OCI-M1 (cell line): ENCODE measurements around the gene FAH.

Experiments
- DNase-seq: peaks from one replicate; lab custom pipeline; 2025; lab: John Stamatoyannopoulos, UW

The FAH gene

DNA sequence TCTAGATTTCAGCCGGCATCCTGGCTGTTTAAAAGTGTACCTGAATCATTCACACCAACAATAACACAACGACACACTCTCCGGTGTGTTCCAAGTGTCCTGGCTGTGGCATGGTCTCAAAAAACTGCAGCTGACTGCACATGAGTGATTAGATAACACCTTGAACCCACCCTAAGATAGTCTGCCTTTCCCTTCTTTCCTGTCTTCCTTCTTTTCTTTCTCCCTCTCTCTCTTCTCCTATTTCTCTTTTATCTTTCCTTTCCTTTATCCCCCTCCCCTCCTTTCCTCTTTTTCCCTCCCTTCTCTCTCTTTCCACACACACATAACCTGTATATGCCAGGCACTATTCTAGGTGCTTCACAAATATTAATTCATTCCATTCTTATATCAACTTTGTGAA is 1.2 kb upstream of the FAH start:
- DNase-seq, result peak; percentile 27

DNA sequence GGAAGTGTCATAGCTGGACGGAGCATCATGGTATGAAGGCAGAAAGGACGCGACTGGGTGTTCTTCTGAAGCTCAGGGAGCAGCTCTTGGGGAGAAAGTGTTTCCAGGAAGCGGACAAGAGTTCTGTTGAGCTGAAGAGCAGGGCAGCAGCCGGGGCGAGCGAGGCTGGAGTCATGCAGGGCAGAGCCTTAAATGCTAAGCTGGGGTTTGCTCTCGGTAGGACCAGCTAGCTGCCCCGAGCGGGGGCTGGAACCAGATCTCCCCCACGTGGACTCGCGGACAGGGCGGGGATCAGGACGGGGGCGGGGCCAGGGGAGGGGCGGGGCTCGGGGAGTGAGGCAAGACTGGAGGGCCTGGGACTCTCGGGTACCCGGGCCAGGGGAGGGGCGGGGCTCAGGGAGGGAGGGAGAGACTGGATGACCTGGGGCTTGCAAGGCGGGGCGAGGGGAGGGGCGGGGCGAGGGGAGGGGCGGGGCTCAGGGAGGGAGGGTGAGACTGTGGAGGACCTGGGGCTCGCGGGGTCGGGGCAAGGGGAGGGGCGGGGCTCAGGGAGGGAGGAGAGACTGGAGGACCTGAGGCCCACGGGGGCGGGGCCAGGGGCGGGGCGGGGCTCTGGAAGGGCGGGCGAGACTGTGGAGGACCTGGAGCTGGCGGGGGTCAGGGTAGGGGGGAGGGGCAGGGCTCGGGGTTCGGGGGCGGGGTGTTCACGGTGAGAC is 461 bp upstream of the FAH start:
- peak; percentile 93 for DNase-seq

DNA sequence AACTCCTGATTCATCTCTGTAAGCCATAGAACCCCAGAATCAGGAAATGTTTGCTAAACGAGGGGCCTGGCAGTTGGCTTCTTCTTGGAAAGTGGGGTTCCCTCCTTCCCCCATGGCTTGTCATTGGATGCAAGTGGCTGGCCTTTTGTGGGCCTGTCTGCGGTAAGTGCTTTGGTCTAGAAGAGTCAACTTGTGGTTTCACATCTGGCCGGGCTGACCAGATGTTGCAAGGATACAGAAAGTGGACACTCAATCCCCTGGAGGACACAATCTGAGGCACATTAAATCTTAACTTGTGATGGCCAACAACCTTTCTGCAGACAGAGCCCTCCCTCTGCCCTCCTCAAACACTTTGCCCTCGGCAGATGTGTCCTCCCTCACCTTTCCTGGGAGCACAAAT is 1.1 kb downstream of the FAH start:
- DNase-seq, result peak; percentile 80

DNA sequence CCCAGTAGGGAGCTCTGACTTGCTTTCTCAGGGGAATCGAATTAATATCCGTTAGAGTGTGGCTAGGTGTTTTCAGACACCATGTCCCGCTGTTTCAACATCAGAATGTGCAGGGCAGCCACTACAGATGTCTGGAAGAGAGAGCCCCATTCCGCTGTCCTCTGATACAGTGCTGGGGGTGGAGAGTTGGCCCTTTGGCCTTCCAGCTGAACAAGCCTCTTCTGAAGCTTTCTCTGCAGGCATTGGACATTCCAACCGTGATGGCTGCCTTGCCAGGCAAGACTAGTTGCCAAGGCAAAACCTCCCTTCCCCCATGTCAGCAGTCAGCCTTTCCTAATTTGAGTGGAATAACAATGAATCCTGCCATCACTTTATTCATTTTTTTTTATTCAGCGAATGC is 1.5 kb downstream of the FAH start:
- DNase-seq, result peak; percentile 45

DNA sequence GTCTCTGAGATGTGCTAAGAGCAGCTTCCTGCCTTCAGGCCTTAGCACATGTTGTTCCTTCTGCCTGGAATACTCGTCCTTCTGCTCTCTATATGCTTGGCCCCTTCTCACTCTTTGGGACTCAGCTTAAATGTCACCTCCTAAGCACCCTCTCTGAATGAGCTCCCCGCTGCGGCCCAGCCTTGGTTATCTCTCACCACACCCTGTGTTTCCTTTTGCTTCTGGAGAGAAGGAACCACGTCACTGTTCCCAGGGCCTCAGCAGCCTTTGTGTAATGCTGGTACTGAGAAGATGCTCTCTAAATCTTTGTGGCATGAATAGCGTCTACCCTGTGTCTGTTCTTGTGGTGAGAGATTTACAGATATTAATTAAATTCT is 2.2 kb downstream of the FAH start:
- DNase-seq, result no peak

DNA sequence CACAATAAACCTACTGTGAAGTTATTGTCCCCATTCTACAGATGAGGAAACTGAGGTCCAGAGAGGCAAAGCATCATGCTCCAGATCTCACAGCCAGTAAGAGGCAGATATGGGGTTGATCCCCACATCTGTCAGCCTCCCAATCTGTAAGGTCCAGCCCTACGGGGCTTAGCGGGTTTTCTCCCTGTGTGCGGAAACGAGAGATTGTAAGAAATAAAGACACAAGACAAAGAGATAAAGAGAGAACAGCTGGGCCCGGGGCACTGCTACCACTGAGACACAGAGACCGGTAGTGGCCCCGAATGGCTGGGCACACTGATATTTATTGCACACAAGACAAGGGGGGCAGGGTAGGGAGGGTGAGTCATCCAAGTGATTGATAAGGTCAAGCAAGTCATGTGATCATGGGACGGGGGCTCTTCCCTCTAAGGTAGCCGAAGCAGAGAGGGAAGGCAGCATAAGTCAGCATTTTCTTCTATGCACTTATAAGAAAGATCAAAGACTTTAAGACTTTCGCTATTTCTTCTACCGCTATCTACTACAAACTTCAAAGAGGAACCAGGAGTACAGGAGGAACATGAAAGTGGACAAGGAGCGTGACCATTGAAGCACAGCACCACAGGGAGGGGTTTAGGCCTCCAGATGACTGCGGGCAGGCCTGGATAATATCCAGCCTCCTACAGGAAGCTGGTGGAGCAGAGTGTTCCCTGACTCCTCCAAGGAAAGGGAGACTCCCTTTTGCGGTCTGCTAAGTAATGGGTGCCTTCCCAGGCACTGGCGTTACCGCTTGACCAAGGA is 2.8 kb downstream of the FAH start:
- DNase-seq, result peak; percentile 97

DNA sequence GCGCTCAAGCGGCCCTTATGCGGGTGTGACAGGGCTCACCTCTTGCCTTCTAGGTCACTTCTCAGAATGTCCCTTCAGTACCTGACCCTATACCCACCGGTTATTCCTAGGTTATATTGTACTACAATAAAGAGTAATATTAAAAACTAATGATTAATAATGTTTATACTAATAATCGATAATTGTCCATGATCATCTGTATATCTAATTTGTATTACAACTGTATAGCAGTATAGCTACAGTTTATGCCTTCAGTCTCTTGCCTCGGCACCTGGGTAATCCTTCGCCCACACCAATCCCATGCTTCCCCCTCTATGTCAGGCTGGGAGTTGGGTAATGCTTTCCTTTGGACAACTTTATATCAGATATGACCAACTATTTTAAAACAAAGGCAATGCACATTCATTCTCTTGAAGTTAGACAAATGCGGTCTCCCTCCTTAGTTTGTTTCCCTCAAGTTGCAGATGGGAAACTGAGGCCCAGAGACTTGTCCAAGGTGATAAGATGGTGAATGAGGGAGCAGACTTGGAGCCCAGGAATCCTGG is 3.4 kb downstream of the FAH start:
- no peak for DNase-seq

- no peak for DNase-seq
Observed at GRCh38 chr15:80157215-80157614, 4.4 kb downstream of the FAH start.

DNA sequence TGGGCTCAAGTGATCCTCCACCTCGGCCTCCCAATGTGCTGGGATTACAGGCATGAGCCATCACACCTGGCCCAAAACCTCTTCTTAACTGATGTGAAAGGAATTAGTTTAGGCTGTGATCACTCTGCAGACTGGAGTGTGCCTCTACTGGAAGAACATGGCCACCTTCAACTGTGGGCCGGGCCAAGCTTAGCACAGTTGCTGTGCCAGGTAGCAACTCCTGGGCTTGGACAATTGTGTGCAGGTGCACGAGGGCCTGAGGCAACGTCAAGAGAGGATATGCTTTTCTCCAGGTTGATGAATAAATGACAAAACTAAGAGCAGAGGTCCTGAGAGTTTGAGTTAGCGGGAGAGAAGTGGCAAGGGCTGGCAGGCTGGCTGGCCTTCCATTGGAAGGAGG is 6.5 kb downstream of the FAH start:
- no peak for DNase-seq

DNA sequence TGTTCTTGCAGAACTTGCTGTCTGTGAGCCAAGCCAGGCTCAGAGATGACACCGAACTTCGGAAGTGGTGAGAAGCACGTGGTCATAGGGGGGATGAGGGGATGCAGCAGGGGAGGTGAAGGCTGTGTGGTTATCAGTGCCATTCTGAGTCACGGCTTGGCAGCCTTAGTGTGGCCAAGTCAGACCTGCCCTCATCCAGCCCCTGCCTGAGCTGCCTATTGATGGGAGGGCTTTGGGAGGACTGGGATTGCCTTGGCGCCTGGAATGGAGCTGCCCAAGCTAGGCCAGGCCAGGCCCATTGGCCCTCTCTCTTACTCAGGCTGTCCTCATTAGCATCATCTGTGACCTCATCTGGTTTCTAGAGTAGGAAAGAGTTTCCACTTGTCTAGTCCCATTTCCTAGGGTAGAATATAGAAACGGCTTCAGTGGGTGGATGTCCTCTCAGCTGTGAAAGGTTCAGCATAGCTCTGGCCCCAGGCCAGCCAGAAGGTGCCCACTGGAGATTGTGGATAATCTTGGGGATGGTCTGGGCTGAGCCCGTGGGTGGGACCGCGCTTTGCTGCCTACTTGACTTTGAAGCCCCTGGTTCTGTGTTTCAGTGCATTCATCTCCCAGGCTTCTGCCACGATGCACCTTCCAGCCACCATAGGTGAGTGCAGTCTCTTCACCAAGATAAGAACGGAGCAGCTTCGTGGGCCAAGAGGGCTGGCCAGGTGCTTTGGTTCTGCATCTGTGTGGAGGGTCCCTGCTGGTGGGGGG is 7.2 kb downstream of the FAH start:
- DNase-seq, result no peak

DNA sequence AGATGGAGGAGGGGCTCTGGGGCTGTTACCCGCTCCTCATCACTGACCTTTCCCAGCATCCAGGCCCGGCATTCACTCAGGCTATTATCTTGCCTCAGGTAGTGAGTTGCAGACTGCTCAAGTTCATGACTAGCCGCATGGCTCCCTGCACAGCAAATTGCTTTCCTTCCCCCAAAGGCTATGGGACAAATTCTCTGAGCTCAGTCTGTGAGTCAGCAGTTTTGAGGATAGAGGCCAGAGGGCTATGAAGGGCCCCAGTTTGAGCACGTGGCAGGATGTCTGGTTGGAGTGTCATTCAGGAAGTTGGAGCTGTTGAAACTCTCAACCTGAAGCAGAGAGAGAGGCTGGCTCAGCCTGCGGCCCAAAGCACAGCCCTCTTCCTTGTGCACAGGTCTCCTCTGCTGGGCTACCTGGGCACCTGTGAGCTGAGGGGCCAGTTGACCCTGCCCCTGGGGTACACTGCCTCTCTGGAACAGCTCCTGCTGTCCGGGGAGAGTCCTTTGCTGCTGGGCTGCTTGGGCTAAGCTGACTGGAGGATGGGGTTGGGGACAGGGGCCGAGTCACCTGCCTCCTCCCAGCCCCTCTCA is 7.9 kb downstream of the FAH start:
- DNase-seq, result peak; percentile 95

GRCh38 chr15:80161468-80162016 is 8.7 kb downstream of the FAH start:
- DNase-seq, result no peak

DNA sequence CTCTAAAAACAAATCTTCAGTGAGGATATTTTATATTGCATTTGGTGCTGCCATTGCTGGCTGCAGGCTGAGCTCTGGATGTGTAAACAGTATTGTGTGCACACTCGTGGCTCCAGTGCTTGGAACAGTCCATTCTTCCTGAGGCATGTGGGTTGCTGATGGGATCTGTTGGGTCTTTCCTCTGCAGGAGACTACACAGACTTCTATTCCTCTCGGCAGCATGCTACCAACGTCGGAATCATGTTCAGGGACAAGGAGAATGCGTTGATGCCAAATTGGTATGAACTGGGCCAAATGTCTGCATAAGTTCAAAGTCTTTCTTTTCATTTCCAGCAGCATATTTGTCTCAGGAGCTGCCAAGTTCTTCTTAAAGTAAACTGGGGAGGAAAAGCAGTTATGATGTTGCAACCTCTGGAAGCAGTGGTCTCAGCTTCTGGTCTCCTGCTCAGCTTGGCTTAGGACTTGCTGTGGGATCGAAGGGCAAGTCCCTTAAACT is 9.3 kb downstream of the FAH start:
- no peak for DNase-seq

GRCh38 chr15:80163217-80163616 is 10.4 kb downstream of the FAH start:
- DNase-seq, result no peak

DNA sequence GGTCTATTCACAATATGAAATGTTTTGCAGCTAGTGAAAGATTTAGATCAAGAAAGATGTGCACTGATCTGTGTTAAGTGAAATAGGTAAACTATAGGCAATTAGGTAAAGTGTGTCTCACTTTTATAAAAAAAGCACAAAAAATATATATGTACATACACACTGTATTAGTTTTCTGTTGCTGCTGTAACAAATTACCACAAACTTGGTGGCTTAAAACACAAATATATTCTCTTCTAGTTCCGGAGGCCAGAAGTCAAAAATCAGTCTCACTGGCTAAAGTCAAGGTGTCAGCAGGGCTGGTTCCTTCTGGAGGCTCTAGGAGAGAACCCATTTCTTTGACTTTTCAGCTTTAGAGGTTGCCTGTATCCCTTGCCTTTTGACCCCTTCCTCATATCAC is 11.1 kb downstream of the FAH start:
- DNase-seq, result peak; percentile 3

DNA sequence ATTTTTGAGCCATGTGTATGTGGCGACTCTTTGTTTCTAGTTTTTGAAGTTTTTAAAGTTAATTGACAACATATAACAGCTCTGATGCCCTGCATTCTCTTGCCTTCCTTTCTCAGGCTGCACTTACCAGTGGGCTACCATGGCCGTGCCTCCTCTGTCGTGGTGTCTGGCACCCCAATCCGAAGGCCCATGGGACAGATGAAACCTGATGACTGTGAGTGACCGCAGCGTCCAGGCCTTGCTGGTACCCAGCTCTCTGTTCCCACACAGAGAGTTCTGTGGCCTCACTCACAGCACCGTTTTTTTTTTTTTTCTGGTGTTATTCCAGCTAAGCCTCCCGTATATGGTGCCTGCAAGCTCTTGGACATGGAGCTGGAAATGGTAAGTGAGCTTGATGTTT is 15.1 kb downstream of the FAH start:
- no peak for DNase-seq

GRCh38 chr15:80168421-80168820 is 15.6 kb downstream of the FAH start:
- no peak for DNase-seq

GRCh38 chr15:80169768-80170357 is 17.1 kb downstream of the FAH start:
- DNase-seq, result no peak

DNA sequence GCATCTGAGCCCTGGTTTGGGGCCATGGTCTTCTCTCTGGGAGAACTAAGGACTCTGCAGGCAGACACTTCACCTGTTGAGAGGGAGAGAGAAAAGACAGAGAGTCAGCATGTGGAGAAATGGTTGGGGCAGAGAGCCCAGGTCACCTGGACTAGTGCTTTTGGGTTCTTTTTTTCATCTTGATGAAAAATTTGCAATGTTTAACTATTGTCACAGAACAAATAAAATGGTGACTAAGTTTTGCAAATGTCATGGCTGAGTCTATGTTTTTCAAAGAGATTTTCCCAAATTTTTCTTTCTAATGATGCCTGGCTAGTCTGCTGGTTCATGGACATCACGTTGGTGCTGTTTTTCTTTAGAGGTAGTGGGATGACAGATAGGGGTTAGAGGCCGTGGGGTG is 17.8 kb downstream of the FAH start:
- no peak for DNase-seq

- no peak for DNase-seq
Observed at GRCh38 chr15:80171787-80172186, 19.0 kb downstream of the FAH start.

- DNase-seq, result no peak
Observed at GRCh38 chr15:80172401-80172800, 19.6 kb downstream of the FAH start.
